NCI-H1092 (cell line): ENCODE results near the gene EHD2.

Experiments used
- DNase-seq: peaks from one replicate; lab custom pipeline; 2025; lab: John Stamatoyannopoulos, UW

Gene EHD2

GRCh38 chr19:47691090-47691489 is 22.1 kb upstream of the EHD2 start:
- DNase-seq, result no peak

- DNase-seq, result no peak
Observed at GRCh38 chr19:47691782-47692181, 21.4 kb upstream of the EHD2 start.

GRCh38 chr19:47693489-47693888 is 19.7 kb upstream of the EHD2 start:
- no peak for DNase-seq

GRCh38 chr19:47693903-47694302 is 19.3 kb upstream of the EHD2 start:
- DNase-seq, result no peak

- DNase-seq, result no peak
Observed at GRCh38 chr19:47694466-47695273, 18.6 kb upstream of the EHD2 start.

GRCh38 chr19:47695533-47696262 is 17.5 kb upstream of the EHD2 start:
- no peak for DNase-seq

GRCh38 chr19:47696635-47697034 is 16.6 kb upstream of the EHD2 start:
- DNase-seq, result no peak

- no peak for DNase-seq
Observed at GRCh38 chr19:47697863-47698609, 15.2 kb upstream of the EHD2 start.

- DNase-seq, result no peak
Observed at GRCh38 chr19:47698631-47699359, 14.4 kb upstream of the EHD2 start.

GRCh38 chr19:47699360-47699917 is 13.8 kb upstream of the EHD2 start:
- no peak for DNase-seq

- no peak for DNase-seq
Observed at GRCh38 chr19:47700934-47701716, 12.1 kb upstream of the EHD2 start.

- DNase-seq, result no peak
Observed at GRCh38 chr19:47701717-47702552, 11.3 kb upstream of the EHD2 start.

GRCh38 chr19:47702671-47703070 is 10.6 kb upstream of the EHD2 start:
- no peak for DNase-seq

GRCh38 chr19:47703301-47703700 is 9.9 kb upstream of the EHD2 start:
- no peak for DNase-seq

- no peak for DNase-seq
Observed at GRCh38 chr19:47704024-47704423, 9.2 kb upstream of the EHD2 start.

GRCh38 chr19:47704656-47705055 is 8.6 kb upstream of the EHD2 start:
- DNase-seq, result no peak

- DNase-seq, result peak; percentile 14
Observed at GRCh38 chr19:47707135-47707925, 5.9 kb upstream of the EHD2 start.

GRCh38 chr19:47711652-47712242 is 1.5 kb upstream of the EHD2 start:
- DNase-seq, result no peak

- DNase-seq, result no peak
Observed at GRCh38 chr19:47714339-47714738, 1.1 kb downstream of the EHD2 start.
